Ascending aorta (tissue), 2 donors: ENCODE data around the gene IGFBP6. TPM values are rescaled to one million over a fixed set of nuclear protein-coding genes. Genes with fewer than 3 reads are reported as not detected.

ENCODE experiments used
- DNase-seq, 2 donors: peaks; one replicate each; pipeline ENCODE4 v3.0.0-alpha.2; 2019; ENCODE audit warnings: low spot score in 2 of 2
- H3K27ac ChIP-seq, 2 donors: fragments of 200-600 bp; sonication (generic); one replicate each; pipeline ENCODE4 v1.5.1; 2016 to 2017; ENCODE audit warnings: mild to moderate bottlenecking in 1 of 2
- H3K27me3 ChIP-seq: fragments of 200-600 bp; sonication (generic); one replicate; pipeline ENCODE4 v1.5.1; 2017
- H3K36me3 ChIP-seq, 2 donors: fragments of 200-600 bp; sonication (generic); one replicate each; pipeline ENCODE4 v1.5.1; 2016
- H3K4me1 ChIP-seq, 2 donors: fragments of 200-600 bp; sonication (generic); one replicate each; pipeline ENCODE4 v1.5.1; 2016 to 2017; ENCODE audit warnings: mild to moderate bottlenecking in 1 of 2
- H3K4me3 ChIP-seq, 2 donors: fragments of 200-600 bp; sonication (generic); one replicate each; pipeline ENCODE4 v1.5.1; 2016 to 2017; ENCODE audit warnings: mild to moderate bottlenecking in 1 of 2
- H3K9me3 ChIP-seq, 2 donors: fragments of 200-600 bp; sonication (generic); one replicate each; pipeline ENCODE4 v1.5.1; 2016
- intact Hi-C: fragments of 100-400 bp; cut with DNase I; formaldehyde crosslinking; loops from one replicate; pipeline ENCODE4 v1.15.1; 2023
- total RNA-seq: library from RNA; depleted of rRNA; stranded (reverse); fragments of >200 nt; gene quantifications from one replicate; pipeline ENCODE4 v1.1.0, GENCODE V29; 2016
- TF ChIP-seq, protein P1 (sequence below), 3 experiments: fragments of 200-600 bp in 2 of 3; fragments of 450-650 bp in 1 of 3; sonication (generic) in 2 of 3; IDR thresholded peaks; one replicate each; pipeline ENCODE4 v1.5.1; 2016 to 2019; ENCODE audit warnings: antibody characterized with exemption in 3 of 3, mild to moderate bottlenecking in 1 of 3, moderate library complexity in 1 of 3

IGFBP6 gene
- total RNA-seq, 1 donor from 2014 or later: 1,664 TPM

DNA sequence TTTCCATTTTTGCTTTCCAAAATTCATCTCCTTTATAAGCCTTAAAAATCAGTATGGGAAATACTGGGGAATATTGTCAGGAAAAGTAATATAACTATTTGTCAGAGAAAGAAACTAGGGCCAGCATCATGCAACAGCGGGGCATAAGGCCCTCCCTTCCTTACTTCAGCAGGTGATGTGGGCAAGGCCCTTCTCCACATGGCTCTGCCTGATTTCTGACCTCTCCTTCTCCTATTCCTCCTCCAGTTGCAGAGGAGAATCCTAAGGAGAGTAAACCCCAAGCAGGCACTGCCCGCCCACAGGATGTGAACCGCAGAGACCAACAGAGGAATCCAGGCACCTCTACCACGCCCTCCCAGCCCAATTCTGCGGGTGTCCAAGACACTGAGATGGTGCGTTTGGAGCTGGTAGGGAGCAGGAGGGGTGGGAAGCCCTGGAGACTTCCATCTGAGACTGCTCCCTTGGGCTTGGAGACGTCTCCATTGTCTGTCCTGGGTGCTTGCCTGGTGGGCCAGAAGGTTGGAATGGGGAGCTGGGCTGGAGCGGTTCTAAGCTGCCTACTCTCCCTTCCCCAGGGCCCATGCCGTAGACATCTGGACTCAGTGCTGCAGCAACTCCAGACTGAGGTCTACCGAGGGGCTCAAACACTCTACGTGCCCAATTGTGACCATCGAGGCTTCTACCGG, 3.1 kb downstream of the IGFBP6 start:
- intact Hi-C loops: no loop called here
- DNase-seq: no peak
- Histone ChIP-seq H3K9me3 (no peaks in the 10 kb centered on the region), H3K4me1 (peaks cover 0 to 21% of the 10 kb centered on the region in 2 donors), H3K27ac (peak overlapping the region; percentile 41 to 60), H3K36me3 (peaks cover 21 to 27% of the 10 kb centered on the region in 2 donors), H3K4me3 (peak overlapping the region in 1 of 2 donors; percentile 38), H3K27me3 (no peaks in the 10 kb centered on the region)
- TF ChIP-seq, protein P1, sequence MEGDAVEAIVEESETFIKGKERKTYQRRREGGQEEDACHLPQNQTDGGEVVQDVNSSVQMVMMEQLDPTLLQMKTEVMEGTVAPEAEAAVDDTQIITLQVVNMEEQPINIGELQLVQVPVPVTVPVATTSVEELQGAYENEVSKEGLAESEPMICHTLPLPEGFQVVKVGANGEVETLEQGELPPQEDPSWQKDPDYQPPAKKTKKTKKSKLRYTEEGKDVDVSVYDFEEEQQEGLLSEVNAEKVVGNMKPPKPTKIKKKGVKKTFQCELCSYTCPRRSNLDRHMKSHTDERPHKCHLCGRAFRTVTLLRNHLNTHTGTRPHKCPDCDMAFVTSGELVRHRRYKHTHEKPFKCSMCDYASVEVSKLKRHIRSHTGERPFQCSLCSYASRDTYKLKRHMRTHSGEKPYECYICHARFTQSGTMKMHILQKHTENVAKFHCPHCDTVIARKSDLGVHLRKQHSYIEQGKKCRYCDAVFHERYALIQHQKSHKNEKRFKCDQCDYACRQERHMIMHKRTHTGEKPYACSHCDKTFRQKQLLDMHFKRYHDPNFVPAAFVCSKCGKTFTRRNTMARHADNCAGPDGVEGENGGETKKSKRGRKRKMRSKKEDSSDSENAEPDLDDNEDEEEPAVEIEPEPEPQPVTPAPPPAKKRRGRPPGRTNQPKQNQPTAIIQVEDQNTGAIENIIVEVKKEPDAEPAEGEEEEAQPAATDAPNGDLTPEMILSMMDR (IDR thresholded peaks at IDR 0.05): no peak

DNA sequence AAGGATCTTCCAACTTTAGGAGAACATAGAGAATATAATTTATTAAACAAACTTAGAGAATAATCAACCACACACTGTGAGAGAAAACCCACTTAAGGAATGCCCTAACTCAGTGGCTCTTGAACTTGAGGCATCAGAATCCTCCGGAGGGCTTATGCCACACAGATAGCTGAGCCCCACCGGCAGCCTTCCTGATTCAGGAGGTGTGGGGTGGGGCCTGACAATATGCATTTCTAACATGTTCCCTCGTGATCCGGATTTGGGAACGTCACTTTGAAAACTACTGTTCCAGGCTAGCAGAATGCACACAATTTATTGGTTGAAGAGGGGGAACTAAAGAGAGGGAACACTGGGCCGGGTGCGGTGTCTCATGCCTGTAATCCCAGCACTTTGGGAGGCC, 3.8 kb downstream of the IGFBP6 start:
- no peaks in the 10 kb centered on the region for H3K9me3 ChIP-seq
- H3K36me3 ChIP-seq: peaks cover 21 to 27% of the 10 kb centered on the region in 2 donors
- peaks cover 0 to 17% of the 10 kb centered on the region in 2 donors for H3K4me1 ChIP-seq
- H3K27me3 ChIP-seq: no peaks in the 10 kb centered on the region
- intact Hi-C loops: no loop called here
- peak overlapping the region in 1 of 2 donors; percentile 5 for H3K27ac ChIP-seq
- TF ChIP-seq, protein P1 (IDR thresholded peaks at IDR 0.05): no peak
- H3K4me3 ChIP-seq: no peak overlapping the region
- DNase-seq: no peak

DNA sequence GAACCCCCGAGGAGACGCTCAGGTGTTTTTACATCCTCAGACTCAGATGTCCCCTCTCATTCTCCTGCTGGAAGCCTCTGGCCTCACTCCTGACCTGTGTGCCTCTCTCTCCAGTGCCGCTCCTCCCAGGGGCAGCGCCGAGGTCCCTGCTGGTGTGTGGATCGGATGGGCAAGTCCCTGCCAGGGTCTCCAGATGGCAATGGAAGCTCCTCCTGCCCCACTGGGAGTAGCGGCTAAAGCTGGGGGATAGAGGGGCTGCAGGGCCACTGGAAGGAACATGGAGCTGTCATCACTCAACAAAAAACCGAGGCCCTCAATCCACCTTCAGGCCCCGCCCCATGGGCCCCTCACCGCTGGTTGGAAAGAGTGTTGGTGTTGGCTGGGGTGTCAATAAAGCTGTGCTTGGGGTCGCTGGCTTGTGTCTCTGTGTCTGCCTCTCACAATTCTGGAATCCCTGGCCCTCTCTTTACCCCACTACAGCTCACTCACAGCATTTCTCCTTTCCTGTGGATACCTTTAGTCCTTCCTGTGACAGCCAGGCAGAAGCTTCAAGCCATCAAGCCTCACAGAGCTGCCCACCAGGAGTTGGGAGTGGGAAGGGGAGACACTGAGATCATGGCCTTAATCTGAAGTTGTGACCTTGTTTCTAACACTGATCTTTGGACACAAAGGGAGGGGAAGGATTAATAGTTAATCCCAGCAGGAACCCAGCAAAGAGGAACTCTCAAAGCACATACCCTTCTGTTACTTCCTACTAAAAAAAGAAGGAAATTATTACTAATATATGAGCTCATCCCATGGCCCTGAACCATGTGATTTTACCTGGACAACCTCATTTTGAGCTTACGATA, 4.7 kb downstream of the IGFBP6 start:
- H3K9me3 ChIP-seq: no peaks in the 10 kb centered on the region
- peaks cover 21 to 27% of the 10 kb centered on the region in 2 donors for H3K36me3 ChIP-seq
- TF ChIP-seq, protein P1 (IDR thresholded peaks at IDR 0.05): no peak
- DNase-seq: no peak
- peak overlapping the region; percentile 22 to 48 for H3K27ac ChIP-seq
- H3K4me1 ChIP-seq: peaks cover 0 to 25% of the 10 kb centered on the region in 2 donors
- intact Hi-C loops: no loop called here
- H3K4me3 ChIP-seq: no peak overlapping the region
- no peaks in the 10 kb centered on the region for H3K27me3 ChIP-seq

DNA sequence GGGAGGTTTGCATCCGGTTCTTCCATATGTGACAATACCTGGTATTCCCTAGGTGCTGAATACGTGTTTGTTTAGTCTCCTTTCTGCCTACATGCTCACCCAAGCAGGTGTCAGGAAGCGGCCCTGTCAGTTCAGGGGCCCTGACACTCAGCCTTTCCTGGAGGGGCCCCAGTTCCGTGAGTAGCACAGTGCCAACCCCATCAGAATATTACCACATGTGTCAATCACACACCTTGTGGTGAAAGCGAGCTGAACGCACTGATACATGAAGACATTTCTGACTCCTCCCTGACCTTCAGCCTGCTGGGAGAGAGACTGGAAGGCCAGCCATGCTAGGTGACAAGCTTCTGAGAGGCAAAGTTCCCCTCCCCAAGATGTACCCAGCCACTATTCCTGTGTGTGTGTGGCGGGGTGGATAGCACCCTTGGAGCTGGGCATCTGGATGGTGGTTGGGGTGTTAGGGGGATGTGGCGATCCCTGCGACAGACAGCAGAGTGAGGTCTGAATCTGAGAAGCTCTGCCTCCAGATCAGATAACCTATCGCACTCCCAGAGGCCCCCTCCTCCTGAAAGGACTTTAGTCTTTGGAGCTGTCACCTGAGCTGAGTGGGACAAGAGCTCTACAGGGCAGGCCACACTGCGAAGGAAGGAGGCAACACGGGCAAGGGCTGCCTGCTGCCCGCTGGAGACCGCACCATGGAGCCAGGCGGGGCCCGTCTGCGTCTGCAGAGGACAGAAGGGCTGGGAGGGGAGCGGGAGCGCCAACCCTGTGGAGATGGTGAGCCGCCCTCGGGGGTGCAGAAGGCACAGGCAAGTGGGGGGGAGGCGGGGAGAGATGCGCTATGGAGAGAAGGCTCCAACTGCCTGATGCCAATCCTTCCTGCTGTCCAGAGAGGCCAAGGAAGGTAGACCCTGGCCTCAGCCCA, 5.7 kb downstream of the IGFBP6 start, which contains the start of gene SOAT2:
TSS of gene SOAT2 (plus strand) at position 604 of the 925 bp plus-strand sequence. CDS start at position 696, 92 bp downstream.
- no peak within 1 kb of the TSS for H3K4me3 ChIP-seq
- peaks cover 0 to 31% of the 10 kb centered on the region in 2 donors for H3K4me1 ChIP-seq
- peaks cover 21 to 27% of the 10 kb centered on the region in 2 donors for H3K36me3 ChIP-seq
- TF ChIP-seq, protein P1 (IDR thresholded peaks at IDR 0.05): no peak
- no peak for DNase-seq
- H3K27me3 ChIP-seq: no peaks in the 10 kb centered on the region
- no peaks in the 10 kb centered on the region for H3K9me3 ChIP-seq
- intact Hi-C loops: no loop called here
- peak within 1 kb of the TSS; percentile 36 to 48 for H3K27ac ChIP-seq

DNA sequence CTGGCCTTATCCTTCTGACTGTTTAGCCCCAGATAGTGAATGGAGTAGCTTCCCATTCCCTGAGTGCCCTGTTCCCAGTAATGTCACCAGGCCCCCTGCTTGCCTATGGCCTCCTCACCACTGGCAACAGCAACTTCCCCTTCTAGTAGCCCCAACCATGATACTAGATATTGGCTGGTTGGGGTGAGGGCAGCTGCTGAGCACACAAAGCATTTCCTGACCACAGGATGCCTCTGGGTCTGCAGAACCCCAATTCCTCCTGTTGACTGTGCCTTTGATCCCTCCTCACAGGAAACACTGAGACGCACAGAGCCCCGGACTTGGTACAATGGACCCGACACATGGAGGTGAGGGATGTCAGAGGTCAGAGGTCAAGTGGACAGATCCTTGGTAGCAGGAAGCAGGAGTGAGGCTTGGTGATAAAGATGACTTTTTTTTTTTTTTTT, 6.4 kb downstream of the IGFBP6 start:
- H3K27ac ChIP-seq: peak overlapping the region; percentile 36 to 48
- intact Hi-C loops: no loop called here
- H3K36me3 ChIP-seq: peaks cover 21 to 27% of the 10 kb centered on the region in 2 donors
- H3K27me3 ChIP-seq: no peaks in the 10 kb centered on the region
- H3K9me3 ChIP-seq: no peaks in the 10 kb centered on the region
- no peak overlapping the region for H3K4me3 ChIP-seq
- TF ChIP-seq, protein P1 (IDR thresholded peaks at IDR 0.05): no peak
- DNase-seq: no peak
- H3K4me1 ChIP-seq: peaks cover 0 to 35% of the 10 kb centered on the region in 2 donors
